22Rv1 (cell line): Measurements from ENCODE around the gene BORCS5.

Experiments used
- H3K27ac ChIP-seq: fragments of 450-650 bp; 2 replicates; pipeline ENCODE4 v1.5.1; 2017
- CTCF ChIP-seq: fragments of 450-650 bp; IDR thresholded peaks from 2 replicates; pipeline ENCODE4 v1.5.1; 2017; ENCODE audit warnings: mild to moderate bottlenecking
- ZFX ChIP-seq: fragments of 450-650 bp; IDR thresholded peaks from 2 replicates; pipeline ENCODE4 v1.6.1; 2017; ENCODE audit warnings: antibody characterized with exemption, borderline replicate concordance

The BORCS5 gene

GRCh38 chr12:12447837-12448236 is 91.0 kb downstream of the BORCS5 start:
- H3K27ac ChIP-seq: no peak overlapping the region
- TF ChIP-seq CTCF (no peak), ZFX (no peak)

GRCh38 chr12:12449533-12450025 is 92.7 kb downstream of the BORCS5 start:
- TF ChIP-seq CTCF: no peak
- no peak for TF ChIP-seq ZFX
- peak overlapping the region; percentile 62 for H3K27ac ChIP-seq

- TF ChIP-seq ZFX: no peak
- TF ChIP-seq CTCF: no peak
- H3K27ac ChIP-seq: peak overlapping the region; percentile 62
Observed at GRCh38 chr12:12450043-12450471, 93.2 kb downstream of the BORCS5 start.

DNA sequence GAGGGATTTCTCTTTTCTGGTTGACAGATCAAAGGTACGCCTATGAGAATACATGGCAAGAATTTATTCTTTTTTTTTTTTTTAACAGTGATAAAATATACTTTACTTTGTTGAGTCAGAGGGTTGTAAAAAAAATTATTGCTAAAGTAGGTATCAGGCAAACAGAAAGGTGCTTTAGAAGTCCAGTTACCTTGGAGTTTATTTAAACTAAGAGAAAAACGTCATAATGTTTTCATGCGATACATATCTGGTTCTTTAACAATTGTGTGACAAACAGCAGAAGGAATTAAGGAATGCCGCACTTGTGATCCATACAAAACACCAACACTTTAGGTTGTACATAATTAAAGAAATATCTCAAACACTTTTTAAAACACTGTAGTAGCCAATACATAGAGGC is 94.2 kb downstream of the BORCS5 start:
- H3K27ac ChIP-seq: peak overlapping the region; percentile 62
- TF ChIP-seq ZFX (no peak), CTCF (no peak)

DNA sequence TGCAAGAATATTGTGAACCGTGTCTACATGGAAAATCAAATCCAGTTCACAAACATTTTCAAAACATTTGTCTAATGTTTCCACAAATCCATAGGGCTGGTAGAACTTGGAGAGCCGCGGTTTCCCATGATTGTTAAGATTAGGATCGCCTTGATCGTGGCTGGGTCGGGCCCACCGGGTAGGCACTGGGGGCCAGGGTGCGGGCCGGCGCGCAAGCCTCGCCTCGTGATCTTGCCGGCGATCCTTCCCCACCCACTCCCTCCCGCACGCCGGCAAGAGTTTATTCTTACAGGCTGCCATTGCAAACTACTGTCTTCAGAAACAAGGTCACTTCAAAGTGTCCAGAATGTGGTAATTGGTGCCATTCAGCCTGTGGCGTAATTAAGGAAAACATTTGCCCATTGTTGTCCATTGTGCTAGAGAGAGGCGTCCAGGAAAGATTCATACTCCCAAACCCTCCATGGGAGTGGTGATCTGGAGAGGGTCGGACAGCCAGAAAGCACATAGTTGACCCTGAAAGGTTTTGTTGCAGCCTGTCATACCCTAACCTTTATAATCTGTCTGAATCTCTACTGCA is 95.5 kb downstream of the BORCS5 start:
- H3K27ac ChIP-seq: no peak overlapping the region
- TF ChIP-seq CTCF (no peak), ZFX (no peak)

GRCh38 chr12:12453635-12454034 is 96.8 kb downstream of the BORCS5 start:
- TF ChIP-seq ZFX: no peak
- TF ChIP-seq CTCF: no peak
- no peak overlapping the region for H3K27ac ChIP-seq

- TF ChIP-seq ZFX: no peak
- no peak for TF ChIP-seq CTCF
- H3K27ac ChIP-seq: no peak overlapping the region
Observed at GRCh38 chr12:12454315-12454714, 97.4 kb downstream of the BORCS5 start.
